Ovary (tissue), 9 donors: Measurements from ENCODE around the gene LMO1. TPM values are rescaled to one million over a fixed set of nuclear protein-coding genes. Genes with fewer than 3 reads are reported as not detected.

ENCODE experiments used
- DNase-seq, 5 donors: peaks; one replicate each; pipeline ENCODE4 v3.0.0-alpha.2; 2019 to 2020
- H3K27ac ChIP-seq, 2 donors: fragments of 200-600 bp; one replicate each; pipeline versions ENCODE4 v1.5.1 to v1.8.0; 2019 to 2022
- H3K27me3 ChIP-seq: fragments of 200-600 bp; one replicate; pipeline ENCODE4 v1.8.0; 2022
- H3K36me3 ChIP-seq: fragments of 200-600 bp; sonication (generic); one replicate; pipeline ENCODE4 v1.5.1; 2019
- H3K4me1 ChIP-seq: one replicate; pipeline ENCODE4 v1.8.1; 2013; ENCODE audit warnings: mild to moderate bottlenecking, moderate library complexity; ENCODE audit not compliant: insufficient read depth
- H3K4me3 ChIP-seq: fragments of 200-600 bp; sonication (generic); one replicate; pipeline ENCODE4 v1.5.1; 2017
- H3K9me3 ChIP-seq, 2 donors: fragments of 200-600 bp in 1 of 2; sonication (generic) in 1 of 2; one replicate each; pipeline versions ENCODE4 v1.5.1 to v1.8.1; 2013 to 2019; ENCODE audit warnings: mild to moderate bottlenecking in 1 of 2, moderate library complexity in 1 of 2
- EP300 ChIP-seq: sonication (generic); formaldehyde crosslinking; IDR thresholded peaks from one replicate; pipeline ENCODE4 v1.6.1; 2017; ENCODE audit warnings: antibody characterized with exemption
- POLR2A ChIP-seq: fragments of 450-650 bp; IDR thresholded peaks from one replicate; pipeline ENCODE4 v1.6.1; 2017; ENCODE audit warnings: antibody characterized with exemption, mild to moderate bottlenecking, moderate library complexity
- WGBS, 3 donors: extraction: QIAGEN DNeasy Blood & Tissue Kit in 1 of 3; methylation state at CpG; one replicate each; pipeline versions ENCODE4 v1.1.5 to v1.1.7; 2013 to 2017; 5-methylcytosine and 5-hydroxymethylcytosine counted together
- intact Hi-C, 4 donors: fragments of 100-400 bp; cut with DNase I; formaldehyde crosslinking; loops; one replicate each; pipeline versions ENCODE4 v1.11.0 to v1.15.1; 2022 to 2023
- polyA plus RNA-seq, 2 donors: library from polyadenylated mRNA; stranded (reverse); fragments of 200-250 nt in 1 of 2; fragments of 350-450 nt in 1 of 2; fragmentation: Illumina TruSeq in 1 of 2; extraction: RNeasy Lipid Tissue Mini Kit (QIAGEN cat#74804) in 1 of 2; gene quantifications; one replicate each; pipeline ENCODE4 v1.2.3, GENCODE V29; 2013 to 2014
- total RNA-seq, 7 donors: library from RNA; depleted of rRNA in 2 of 7; stranded (reverse); fragments of >200 nt in 2 of 7; fragmentation: NEBNext Ultra II Directional in 3 of 7; extraction: Animal tissue kit (Norgen Biotek cat#: 25700) in 3 of 7; gene quantifications; one replicate each; pipeline versions ENCODE4 v1.1.0 to v1.2.4, GENCODE V29; 2016 to 2023
- TF ChIP-seq, protein P1 (sequence below), 3 donors: fragments of 450-650 bp in 2 of 3; fragments of 200-600 bp in 1 of 3; IDR thresholded peaks; one replicate each; pipeline versions ENCODE4 v1.5.1 to v1.8.0; 2016 to 2022; ENCODE audit warnings: antibody characterized with exemption in 3 of 3, mild to moderate bottlenecking in 1 of 3
- donor health status: DM: no; HTN: no; CAD: no; lungs with moderate emphysema.
- donor health status: DM: no; HTN: no; CAD: no.
- donor health status: Bipolar disorder and iron deficiency.
- donor health status: DM: yes; HTN: yes; CAD: no.
- donor health status: DM: no; HTN: no; CAD: no.
- donor health status: DM: yes; HTN: yes; CAD: no.

The LMO1 gene
- total and polyA plus RNA-seq, 9 donors = 0.18 to 0.55 (median 0.32) TPM; not detected in 6

- intact Hi-C loops = no loop called here
- no peak for DNase-seq
Observed at GRCh38 chr11:8218409-8218808, 45.3 kb downstream of the LMO1 start.

DNA sequence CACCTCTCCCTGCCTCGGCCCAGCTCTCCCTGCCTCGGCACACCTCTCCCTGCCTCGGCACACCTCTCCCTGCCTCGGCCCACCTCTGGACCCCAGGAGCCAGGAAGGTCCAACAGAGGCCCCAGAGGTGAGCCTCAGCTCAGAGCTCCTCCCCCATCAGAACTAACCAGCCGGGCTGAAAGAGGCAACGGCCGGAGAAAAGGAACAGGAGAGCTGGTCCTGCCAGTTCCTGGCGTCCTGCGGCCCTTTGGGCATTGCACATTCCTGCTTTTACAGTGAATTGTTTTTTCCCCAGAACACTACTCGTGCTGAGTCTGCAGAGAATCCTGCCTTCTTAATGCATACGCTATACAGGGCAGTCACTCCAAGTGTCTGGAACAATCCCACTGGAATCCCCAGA is 45.8 kb downstream of the LMO1 start:
- no peaks in the 10 kb centered on the region for H3K36me3 ChIP-seq
- H3K4me3 ChIP-seq = no peak overlapping the region
- H3K27me3 ChIP-seq = no peaks in the 10 kb centered on the region
- TF ChIP-seq EP300 (no peak), POLR2A (no peak)
- TF ChIP-seq, protein P1, sequence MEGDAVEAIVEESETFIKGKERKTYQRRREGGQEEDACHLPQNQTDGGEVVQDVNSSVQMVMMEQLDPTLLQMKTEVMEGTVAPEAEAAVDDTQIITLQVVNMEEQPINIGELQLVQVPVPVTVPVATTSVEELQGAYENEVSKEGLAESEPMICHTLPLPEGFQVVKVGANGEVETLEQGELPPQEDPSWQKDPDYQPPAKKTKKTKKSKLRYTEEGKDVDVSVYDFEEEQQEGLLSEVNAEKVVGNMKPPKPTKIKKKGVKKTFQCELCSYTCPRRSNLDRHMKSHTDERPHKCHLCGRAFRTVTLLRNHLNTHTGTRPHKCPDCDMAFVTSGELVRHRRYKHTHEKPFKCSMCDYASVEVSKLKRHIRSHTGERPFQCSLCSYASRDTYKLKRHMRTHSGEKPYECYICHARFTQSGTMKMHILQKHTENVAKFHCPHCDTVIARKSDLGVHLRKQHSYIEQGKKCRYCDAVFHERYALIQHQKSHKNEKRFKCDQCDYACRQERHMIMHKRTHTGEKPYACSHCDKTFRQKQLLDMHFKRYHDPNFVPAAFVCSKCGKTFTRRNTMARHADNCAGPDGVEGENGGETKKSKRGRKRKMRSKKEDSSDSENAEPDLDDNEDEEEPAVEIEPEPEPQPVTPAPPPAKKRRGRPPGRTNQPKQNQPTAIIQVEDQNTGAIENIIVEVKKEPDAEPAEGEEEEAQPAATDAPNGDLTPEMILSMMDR (IDR thresholded peaks at IDR 0.05) = no peak
- no peaks in the 10 kb centered on the region for H3K4me1 ChIP-seq
- intact Hi-C loops = no loop called here
- H3K9me3 ChIP-seq = no peaks in the 10 kb centered on the region
- no peak for DNase-seq
- WGBS, 3 donors = 79 to 90% (median 87%) methylated on average over 11 of the region's 11 CpGs
- H3K27ac ChIP-seq = no peak overlapping the region

More at GRCh38 chr11:8218409-8218808, 45.3 kb downstream of the LMO1 start:
- H3K27me3 ChIP-seq = no peaks in the 10 kb centered on the region
- no peak for TF ChIP-seq POLR2A
- 75 to 81% (median 81%) methylated on average over 4 of the region's 4 CpGs for WGBS, 3 donors
- H3K27ac ChIP-seq = no peak overlapping the region
- no peaks in the 10 kb centered on the region for H3K9me3 ChIP-seq
- H3K36me3 ChIP-seq = no peaks in the 10 kb centered on the region
- no peak overlapping the region for H3K4me3 ChIP-seq
- H3K4me1 ChIP-seq = no peaks in the 10 kb centered on the region

DNA sequence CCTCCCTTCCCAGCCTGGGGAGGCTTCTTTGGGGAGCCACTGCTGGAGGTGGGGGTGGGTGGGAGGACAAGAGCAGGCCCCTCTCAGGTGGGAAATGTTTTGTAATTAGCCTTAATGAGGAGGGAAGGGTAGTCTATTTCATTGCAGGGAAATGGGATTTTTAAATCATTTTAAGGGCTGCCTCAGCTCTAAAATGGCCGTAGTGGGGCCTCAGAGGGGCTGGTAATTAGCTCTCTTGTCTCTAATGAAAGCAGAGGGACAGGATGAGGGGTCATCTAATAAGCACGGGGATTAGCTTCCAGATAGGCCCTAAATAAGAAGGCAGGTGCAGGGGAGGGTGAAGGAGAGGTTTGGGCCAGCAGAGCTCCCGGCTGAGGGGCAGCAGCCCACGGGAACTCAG is 46.5 kb downstream of the LMO1 start:
- 62 to 66% (median 66%) methylated on average over 4 of the region's 4 CpGs for WGBS, 3 donors
- no peaks in the 10 kb centered on the region for H3K36me3 ChIP-seq
- H3K27me3 ChIP-seq = no peaks in the 10 kb centered on the region
- H3K4me1 ChIP-seq = no peaks in the 10 kb centered on the region
- no peaks in the 10 kb centered on the region for H3K9me3 ChIP-seq
- no peak for TF ChIP-seq POLR2A
- TF ChIP-seq EP300 = no peak
- TF ChIP-seq, protein P1 (IDR thresholded peaks at IDR 0.05) = no peak
- no peak overlapping the region for H3K4me3 ChIP-seq
- intact Hi-C loops = no loop called here
- no peak overlapping the region for H3K27ac ChIP-seq
- no peak for DNase-seq

DNA sequence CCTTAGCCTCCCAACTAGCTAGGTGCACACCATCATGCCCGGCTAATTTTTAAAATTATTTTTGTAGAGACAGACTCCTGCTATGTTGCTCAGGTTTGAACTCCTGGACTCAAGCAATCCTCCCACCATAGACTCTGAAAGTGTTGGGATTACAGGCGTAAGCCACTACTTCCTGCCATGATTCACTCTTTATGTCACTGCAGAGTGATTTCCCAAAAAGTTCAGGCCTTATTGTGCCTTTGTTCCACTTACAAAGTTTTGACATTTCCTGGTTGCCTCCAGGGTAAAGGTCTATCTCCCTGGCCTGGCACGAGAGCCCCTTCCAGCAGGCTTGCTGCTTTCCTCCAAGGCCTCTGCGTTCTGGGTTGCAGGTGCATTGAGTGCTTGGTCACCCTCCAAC is 50.3 kb downstream of the LMO1 start:
- no peaks in the 10 kb centered on the region for H3K4me1 ChIP-seq
- H3K27ac ChIP-seq = no peak overlapping the region
- DNase-seq = no peak
- no peaks in the 10 kb centered on the region for H3K9me3 ChIP-seq
- H3K27me3 ChIP-seq = no peaks in the 10 kb centered on the region
- TF ChIP-seq, protein P1 (IDR thresholded peaks at IDR 0.05) = no peak
- TF ChIP-seq EP300 (no peak), POLR2A (no peak)
- intact Hi-C loops = no loop called here
- no peaks in the 10 kb centered on the region for H3K36me3 ChIP-seq
- no peak overlapping the region for H3K4me3 ChIP-seq
- WGBS, 3 donors = 72 to 79% (median 78%) methylated on average over 4 of the region's 4 CpGs

DNA sequence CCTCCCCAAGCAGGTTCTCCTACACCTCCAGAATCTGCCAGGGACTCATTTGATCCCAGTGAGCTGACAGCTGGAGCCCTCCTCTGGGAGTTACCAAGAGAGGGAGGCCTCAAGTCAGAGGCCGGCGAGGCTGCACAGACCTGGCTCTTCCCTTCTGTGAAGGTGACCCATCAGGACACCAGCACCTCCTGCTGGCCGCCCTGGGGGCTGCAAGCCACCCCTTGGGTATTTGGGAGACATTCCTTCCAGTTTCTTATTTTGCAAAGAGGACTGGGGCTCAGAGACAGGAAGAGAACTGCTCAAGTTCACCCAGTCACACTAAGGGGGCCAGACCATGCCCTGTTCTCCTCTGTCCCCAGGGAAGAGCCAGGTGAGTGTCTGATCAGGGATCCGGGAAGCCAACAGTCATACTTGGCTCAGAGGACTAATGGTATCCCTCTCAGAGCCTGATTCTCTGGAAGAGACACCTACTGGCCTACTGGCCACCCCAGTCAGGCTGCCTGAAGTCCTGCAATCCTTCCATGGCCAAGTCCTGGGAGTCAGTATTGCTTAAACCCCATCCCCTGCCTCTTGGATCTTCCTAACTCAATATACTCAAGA is 54.4 kb downstream of the LMO1 start:
- no peak overlapping the region for H3K4me3 ChIP-seq
- WGBS, 3 donors = 62 to 63% (median 62%) methylated on average over 4 of the region's 4 CpGs
- TF ChIP-seq POLR2A (no peak), EP300 (no peak)
- TF ChIP-seq, protein P1 (IDR thresholded peaks at IDR 0.05) = no peak
- H3K27me3 ChIP-seq = no peaks in the 10 kb centered on the region
- intact Hi-C loops = no loop called here
- no peaks in the 10 kb centered on the region for H3K9me3 ChIP-seq
- no peak overlapping the region for H3K27ac ChIP-seq
- H3K36me3 ChIP-seq = no peaks in the 10 kb centered on the region
- no peak for DNase-seq
- H3K4me1 ChIP-seq = no peaks in the 10 kb centered on the region
